IMR-90 (cell line): ENCODE results near the gene FRMD3. TPM values are rescaled to one million over a fixed set of nuclear protein-coding genes. Genes with fewer than 3 reads are reported as not detected.

Experiments
- ATAC-seq: fragments of 200-7000 bp; cut with Tn5 transposase; 2 replicates; pipeline ENCODE4 v1.9.1; 2020; ENCODE audit warnings: low read depth, mild to moderate bottlenecking, moderate library complexity
- BruUV-seq: library from RNA; stranded (reverse); fragments of 400-500 nt; replicated peaks from 2 replicates; lab custom pipeline; 2021; lab: Mats Ljungman, UMichigan
- CTCF ChIA-PET: fragments of 300-600 bp; formaldehyde crosslinking; extraction: SDS; loops from one replicate; lab custom pipeline; 2021; ENCODE audit warnings: antibody characterized with exemption; lab: Yijun Ruan, JAX
- POLR2A ChIA-PET: fragments of 300-600 bp; sonication (Branson Sonifier 250); formaldehyde crosslinking; loops from one replicate; lab custom pipeline; 2022; ENCODE audit warnings: antibody characterized with exemption; ENCODE audit not compliant: unreplicated experiment; lab: Charles Lee
- DNase-seq: peaks from one replicate; pipeline ENCODE4 v3.0.0; 2013
- H2AFZ ChIP-seq: replicated peaks from 2 replicates; pipeline ENCODE3; 2013; ENCODE audit warnings: low read length, mild to moderate bottlenecking; ENCODE audit not compliant: poor library complexity
- H2AK5ac ChIP-seq: 2 replicates; pipeline ENCODE4 v1.6.1; 2013; ENCODE audit warnings: low read depth, low read length, inconsistent platforms
- H2AK9ac ChIP-seq: replicated peaks from 2 replicates; pipeline ENCODE3; 2013; ENCODE audit warnings: mild to moderate bottlenecking, low read depth, low read length, moderate library complexity; ENCODE audit not compliant: poor library complexity
- H2BK120ac ChIP-seq: 2 replicates; pipeline ENCODE4 v1.6.1; 2013; ENCODE audit warnings: low read depth, low read length, inconsistent platforms
- H2BK15ac ChIP-seq: 3 replicates; pipeline ENCODE4 v1.6.1; 2013; ENCODE audit warnings: low read depth, low read length, inconsistent platforms
- H2BK20ac ChIP-seq: 2 replicates; pipeline ENCODE4 v1.6.1; 2013; ENCODE audit warnings: low read depth, mild to moderate bottlenecking, inconsistent platforms, low read length, moderate library complexity
- H2BK5ac ChIP-seq: 2 replicates; pipeline ENCODE4 v1.6.1; 2013; ENCODE audit warnings: mild to moderate bottlenecking, low read depth, low read length, inconsistent platforms; ENCODE audit not compliant: poor library complexity, severe bottlenecking
- H3K14ac ChIP-seq: replicated peaks from 2 replicates; pipeline ENCODE4 v1.6.1; 2013; ENCODE audit warnings: low read depth, low read length, inconsistent platforms
- H3K18ac ChIP-seq: 2 replicates; pipeline ENCODE4 v1.6.1; 2013; ENCODE audit warnings: low read depth, low read length, control low read depth
- H3K23ac ChIP-seq: 2 replicates; pipeline ENCODE4 v1.6.1; 2013; ENCODE audit warnings: low read depth, low read length, inconsistent platforms
- H3K27ac ChIP-seq: 2 replicates; pipeline ENCODE4 v1.5.1; 2013; ENCODE audit warnings: mild to moderate bottlenecking, control low read depth, low read length; ENCODE audit not compliant: insufficient read depth
- H3K27me3 ChIP-seq: 2 replicates; pipeline ENCODE4 v1.6.1; 2013; ENCODE audit warnings: low read length; ENCODE audit not compliant: control insufficient read depth, insufficient read depth
- H3K36me3 ChIP-seq: 2 replicates; pipeline ENCODE4 v1.6.1; 2013; ENCODE audit warnings: low read length, mixed read lengths; ENCODE audit not compliant: control insufficient read depth, insufficient read depth
- H3K4ac ChIP-seq: 2 replicates; pipeline ENCODE4 v1.6.1; 2013; ENCODE audit warnings: low read depth, low read length, inconsistent platforms
- H3K4me1 ChIP-seq: 2 replicates; pipeline ENCODE4 v1.6.1; 2013; ENCODE audit warnings: low read length, mixed read lengths; ENCODE audit not compliant: control insufficient read depth, insufficient read depth
- H3K4me2 ChIP-seq: 2 replicates; pipeline ENCODE4 v1.6.1; 2013; ENCODE audit warnings: low read depth, mild to moderate bottlenecking, control low read depth, low read length, moderate library complexity
- H3K4me3 ChIP-seq: 2 replicates; pipeline ENCODE4 v1.5.1; 2013; ENCODE audit warnings: low read depth, mild to moderate bottlenecking, control low read depth, low read length, moderate library complexity; ENCODE audit not compliant: insufficient read depth
- H3K56ac ChIP-seq: 2 replicates; pipeline ENCODE4 v1.6.1; 2013; ENCODE audit warnings: low read length, inconsistent platforms; ENCODE audit not compliant: insufficient read depth; ENCODE audit errors: extremely low read depth
- H3K79me1 ChIP-seq, 2 experiments: 2 replicates each; pipeline ENCODE4 v1.6.1; 2013; ENCODE audit warnings: low read length in 2 of 2, inconsistent platforms in 1 of 2, low read depth in 1 of 2
- H3K9ac ChIP-seq: 2 replicates; pipeline ENCODE4 v1.6.1; 2013; ENCODE audit warnings: low read depth, low read length, control low read depth
- H3K9me1 ChIP-seq: 2 replicates; pipeline ENCODE4 v1.6.1; 2013; ENCODE audit warnings: low read length, inconsistent platforms; ENCODE audit not compliant: insufficient read depth
- H3K9me3 ChIP-seq: 2 replicates; pipeline ENCODE4 v1.6.1; 2013; ENCODE audit warnings: low read length; ENCODE audit not compliant: control insufficient read depth, insufficient read depth
- H4K20me1 ChIP-seq: 2 replicates; pipeline ENCODE4 v1.6.1; 2013; ENCODE audit warnings: low read length, inconsistent platforms; ENCODE audit not compliant: insufficient read depth
- H4K5ac ChIP-seq: 2 replicates; pipeline ENCODE4 v1.6.1; 2013; ENCODE audit warnings: mild to moderate bottlenecking, low read depth, low read length, control low read depth
- H4K8ac ChIP-seq, 2 experiments: 2 replicates each; pipeline ENCODE4 v1.6.1; 2013; ENCODE audit warnings: low read depth in 2 of 2, low read length in 2 of 2, control low read depth in 1 of 2, inconsistent platforms in 1 of 2
- H4K91ac ChIP-seq: 2 replicates; pipeline ENCODE4 v1.6.1; 2013; ENCODE audit warnings: low read depth, low read length, inconsistent platforms; ENCODE audit not compliant: insufficient read depth
- BHLHE40 ChIP-seq: fragments of 150-350 bp; IDR thresholded peaks from 2 replicates; pipeline ENCODE4 v1.6.1; 2016; ENCODE audit warnings: mild to moderate bottlenecking, low read depth, low read length
- CEBPB ChIP-seq: IDR thresholded peaks from 2 replicates; pipeline ENCODE4 v1.6.1; 2012; ENCODE audit warnings: low read depth, low read length, improper control_type of control experiment
- CHD1 ChIP-seq: IDR thresholded peaks from 2 replicates; pipeline ENCODE4 v1.6.1; 2012; ENCODE audit warnings: low read depth, low read length, improper control_type of control experiment
- FOS ChIP-seq: fragments of 150-350 bp; IDR thresholded peaks from 2 replicates; pipeline ENCODE4 v1.6.1; 2016; ENCODE audit warnings: low read depth, low read length
- MAFK ChIP-seq: IDR thresholded peaks from 2 replicates; pipeline ENCODE4 v1.6.1; 2012; ENCODE audit warnings: low read depth, low read length, improper control_type of control experiment
- MAZ ChIP-seq: IDR thresholded peaks from 2 replicates; pipeline ENCODE4 v1.6.1; 2012; ENCODE audit warnings: low read depth, mild to moderate bottlenecking, low read length, improper control_type of control experiment, moderate library complexity, borderline replicate concordance
- MXI1 ChIP-seq: IDR thresholded peaks from 2 replicates; pipeline ENCODE4 v1.6.1; 2012; ENCODE audit warnings: low read depth, mild to moderate bottlenecking, low read length, moderate library complexity, borderline replicate concordance
- SMC3 ChIP-seq: fragments of 150-350 bp; IDR thresholded peaks from 2 replicates; pipeline ENCODE4 v1.6.1; 2016; ENCODE audit warnings: low read depth, mild to moderate bottlenecking, antibody characterized with exemption, low read length, moderate library complexity
- USF2 ChIP-seq: fragments of 150-350 bp; IDR thresholded peaks from 2 replicates; pipeline ENCODE4 v1.6.1; 2017; ENCODE audit warnings: mild to moderate bottlenecking, antibody characterized with exemption, low read length, low read depth
- WGBS, 2 experiments: methylation state at CpG; one replicate each; pipeline versions ENCODE4 v1.1.5 to v1.1.7; 2013; ENCODE audit warnings: missing lambda C conversion rate in 2 of 2; ENCODE audit not compliant: insufficient read length in 1 of 2; ENCODE audit errors: extremely low coverage in 2 of 2; 5-methylcytosine and 5-hydroxymethylcytosine counted together
- dilution Hi-C: fragments of 300-500 bp; cut with HindIII; formaldehyde crosslinking; loops from one replicate; pipeline ENCODE4 v1.14.3; 2018; ENCODE audit warnings: low sequenced_read_pairs; ENCODE audit not compliant: unreplicated experiment
- in situ Hi-C: fragments of 300-500 bp; cut with MboI; formaldehyde crosslinking; loops from 3 replicates; pipeline ENCODE4 v1.14.3; 2019; ENCODE audit warnings: low sequenced_read_pairs, inconsistent platforms, mixed read lengths
- intact Hi-C: fragments of 100-400 bp; cut with micrococcal nuclease; formaldehyde crosslinking; loops from 2 replicates; pipeline ENCODE4 v1.10.0; 2022
- polyA plus RNA-seq, 3 experiments: library from polyadenylated mRNA; depleted of rRNA; stranded (reverse); fragments of >200 nt; gene quantifications; 2 replicates each; pipeline ENCODE4 v1.2.3, GENCODE V29; 2012; ENCODE audit warnings: low replicate concordance in 1 of 3
- total RNA-seq: library from RNA; depleted of rRNA; stranded (reverse); fragments of >200 nt; gene quantifications from 2 replicates; pipeline ENCODE4 v1.2.3, GENCODE V29; 2012
- TF ChIP-seq, protein P1 (sequence below): conservative IDR thresholded peaks from 2 replicates; pipeline ENCODE4 v1.5.1; 2012; ENCODE audit warnings: mild to moderate bottlenecking, low read depth, low read length, improper control_type of control experiment

The FRMD3 gene
- total and polyA plus RNA-seq, 2 of the 4 experiments (the other 2 are of a cell fraction) = 0.02 to 0.18 TPM

DNA sequence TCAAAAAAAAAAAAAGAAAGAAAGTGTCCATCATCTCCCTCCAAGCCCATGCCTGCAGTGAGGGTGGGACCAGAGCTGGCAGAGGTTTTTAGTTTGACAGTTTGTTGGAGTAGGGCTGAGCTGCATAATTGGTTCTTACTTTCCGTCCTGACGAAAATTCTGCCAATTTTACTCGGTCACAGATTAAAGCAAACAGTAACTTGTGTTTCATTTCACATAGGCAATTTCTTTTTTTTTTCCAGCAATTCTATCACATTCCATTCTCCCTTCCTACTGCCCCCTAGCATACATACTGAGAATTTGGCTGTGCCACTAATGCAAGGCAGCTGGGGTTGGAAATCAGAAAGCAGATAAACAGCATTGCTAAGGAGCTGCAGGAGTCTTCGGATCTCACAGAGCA, 132.4 kb downstream of the FRMD3 start:
- CTCF ChIA-PET = interaction anchor here (0.6 kb wide), 1 partner anchor 52 kb away, joined by 4 read pairs; no protein-coding TSS in a partner anchor
- Histone ChIP-seq H2AK9ac (no peak overlapping the region), H3K9me3 (no peaks in the 10 kb centered on the region), H3K4me1 (no peaks in the 10 kb centered on the region), H2AFZ (no peak overlapping the region), H3K79me1 (no peaks in the 10 kb centered on the region), H3K14ac (no peak overlapping the region), H2BK15ac (no peak overlapping the region), H3K27me3 (no peaks in the 10 kb centered on the region), H4K91ac (no peak overlapping the region), H3K9me1 (no peaks in the 10 kb centered on the region), H3K27ac (no peak overlapping the region), H2AK5ac (no peak overlapping the region), H3K9ac (no peak overlapping the region), H3K4me3 (no peak overlapping the region), H4K5ac (no peak overlapping the region), H3K4me2 (no peak overlapping the region), H3K4ac (no peak overlapping the region), H3K18ac (no peak overlapping the region), H2BK5ac (no peak overlapping the region), H4K20me1 (no peaks in the 10 kb centered on the region), H3K56ac (no peak overlapping the region), H3K36me3 (no peaks in the 10 kb centered on the region), H4K8ac (no peak overlapping the region), H2BK20ac (no peak overlapping the region), H2BK120ac (no peak overlapping the region), H3K23ac (no peak overlapping the region)
- POLR2A ChIA-PET = no interaction called here
- DNase-seq = no peak
- WGBS, 2 experiments = 40% methylated on average over 2 of the region's 4 CpGs; no CpG with 5 or more reads in 1 of the 2 experiments
- TF ChIP-seq, protein P1, sequence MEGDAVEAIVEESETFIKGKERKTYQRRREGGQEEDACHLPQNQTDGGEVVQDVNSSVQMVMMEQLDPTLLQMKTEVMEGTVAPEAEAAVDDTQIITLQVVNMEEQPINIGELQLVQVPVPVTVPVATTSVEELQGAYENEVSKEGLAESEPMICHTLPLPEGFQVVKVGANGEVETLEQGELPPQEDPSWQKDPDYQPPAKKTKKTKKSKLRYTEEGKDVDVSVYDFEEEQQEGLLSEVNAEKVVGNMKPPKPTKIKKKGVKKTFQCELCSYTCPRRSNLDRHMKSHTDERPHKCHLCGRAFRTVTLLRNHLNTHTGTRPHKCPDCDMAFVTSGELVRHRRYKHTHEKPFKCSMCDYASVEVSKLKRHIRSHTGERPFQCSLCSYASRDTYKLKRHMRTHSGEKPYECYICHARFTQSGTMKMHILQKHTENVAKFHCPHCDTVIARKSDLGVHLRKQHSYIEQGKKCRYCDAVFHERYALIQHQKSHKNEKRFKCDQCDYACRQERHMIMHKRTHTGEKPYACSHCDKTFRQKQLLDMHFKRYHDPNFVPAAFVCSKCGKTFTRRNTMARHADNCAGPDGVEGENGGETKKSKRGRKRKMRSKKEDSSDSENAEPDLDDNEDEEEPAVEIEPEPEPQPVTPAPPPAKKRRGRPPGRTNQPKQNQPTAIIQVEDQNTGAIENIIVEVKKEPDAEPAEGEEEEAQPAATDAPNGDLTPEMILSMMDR = no peak
- TF ChIP-seq MAZ = no peak
- TF ChIP-seq CEBPB = no peak
- TF ChIP-seq MAFK = no peak
- no peak for TF ChIP-seq CHD1
- no peak for TF ChIP-seq USF2
- no peak for TF ChIP-seq FOS
- no peak for TF ChIP-seq SMC3
- TF ChIP-seq BHLHE40 = no peak
- TF ChIP-seq MXI1 = no peak
- no peak for ATAC-seq
- in situ Hi-C loops (no loop called here), dilution Hi-C loops (no loop called here), intact Hi-C loops (no loop called here)
- no TSS peak for BruUV-seq
